Measurements from ENCODE around the gene SCFD2.

GRCh38 chr4:52957220-52957686 lies 408.6 kb downstream of the SCFD2 start:
- no peak for TF ChIP-seq CTCF (IDR thresholded peaks at IDR 0.05)
- TF ChIP-seq FOXK1 (CRISPR knock-in tag; IDR thresholded peaks at IDR 0.05), result no peak
- no peak for TF ChIP-seq TP53 (CRISPR knock-in tag; IDR thresholded peaks at IDR 0.05)
- TF ChIP-seq, protein P1, sequence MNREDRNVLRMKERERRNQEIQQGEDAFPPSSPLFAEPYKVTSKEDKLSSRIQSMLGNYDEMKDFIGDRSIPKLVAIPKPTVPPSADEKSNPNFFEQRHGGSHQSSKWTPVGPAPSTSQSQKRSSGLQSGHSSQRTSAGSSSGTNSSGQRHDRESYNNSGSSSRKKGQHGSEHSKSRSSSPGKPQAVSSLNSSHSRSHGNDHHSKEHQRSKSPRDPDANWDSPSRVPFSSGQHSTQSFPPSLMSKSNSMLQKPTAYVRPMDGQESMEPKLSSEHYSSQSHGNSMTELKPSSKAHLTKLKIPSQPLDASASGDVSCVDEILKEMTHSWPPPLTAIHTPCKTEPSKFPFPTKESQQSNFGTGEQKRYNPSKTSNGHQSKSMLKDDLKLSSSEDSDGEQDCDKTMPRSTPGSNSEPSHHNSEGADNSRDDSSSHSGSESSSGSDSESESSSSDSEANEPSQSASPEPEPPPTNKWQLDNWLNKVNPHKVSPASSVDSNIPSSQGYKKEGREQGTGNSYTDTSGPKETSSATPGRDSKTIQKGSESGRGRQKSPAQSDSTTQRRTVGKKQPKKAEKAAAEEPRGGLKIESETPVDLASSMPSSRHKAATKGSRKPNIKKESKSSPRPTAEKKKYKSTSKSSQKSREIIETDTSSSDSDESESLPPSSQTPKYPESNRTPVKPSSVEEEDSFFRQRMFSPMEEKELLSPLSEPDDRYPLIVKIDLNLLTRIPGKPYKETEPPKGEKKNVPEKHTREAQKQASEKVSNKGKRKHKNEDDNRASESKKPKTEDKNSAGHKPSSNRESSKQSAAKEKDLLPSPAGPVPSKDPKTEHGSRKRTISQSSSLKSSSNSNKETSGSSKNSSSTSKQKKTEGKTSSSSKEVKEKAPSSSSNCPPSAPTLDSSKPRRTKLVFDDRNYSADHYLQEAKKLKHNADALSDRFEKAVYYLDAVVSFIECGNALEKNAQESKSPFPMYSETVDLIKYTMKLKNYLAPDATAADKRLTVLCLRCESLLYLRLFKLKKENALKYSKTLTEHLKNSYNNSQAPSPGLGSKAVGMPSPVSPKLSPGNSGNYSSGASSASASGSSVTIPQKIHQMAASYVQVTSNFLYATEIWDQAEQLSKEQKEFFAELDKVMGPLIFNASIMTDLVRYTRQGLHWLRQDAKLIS (CRISPR knock-in tag; IDR thresholded peaks at IDR 0.05; ENCODE audit: borderline replicate concordance), result no peak
- TF ChIP-seq JUN (CRISPR knock-in tag; IDR thresholded peaks at IDR 0.05), result no peak
- no peak for TF ChIP-seq ETV6 (CRISPR knock-in tag; IDR thresholded peaks at IDR 0.05)
- no peak for TF ChIP-seq ATF2 (CRISPR knock-in tag; IDR thresholded peaks at IDR 0.05; ENCODE audit: borderline replicate concordance, low read depth)
- TF ChIP-seq SP1 (CRISPR knock-in tag; conservative IDR thresholded peaks at IDR 0.05), result no peak
- TF ChIP-seq NR3C1 (CRISPR knock-in tag; conservative IDR thresholded peaks at IDR 0.05; ENCODE audit: low read depth), result no peak
- no peak for TF ChIP-seq SMAD3 (CRISPR knock-in tag; IDR thresholded peaks at IDR 0.05; ENCODE audit: borderline replicate concordance)

Measured in WTC11 (cell line).